AG08396 (cell line): ENCODE results near the gene PNPLA7.
A peak's percentile ranks its signal among the peaks of the same experiment; 100 is the strongest.
"Not testable (repeated sequence)": the region's sequence is repeated elsewhere in the genome, so short reads cannot be mapped to it uniquely, and the experiment has no call there.

Experiments
- DNase-seq: peaks from one replicate; pipeline ENCODE4 v3.0.0; 2012; ENCODE audit warnings: low spot score, mixed read lengths

Gene PNPLA7

GRCh38 chr9:137513801-137514570 lies 36.2 kb downstream of the PNPLA7 start:
- not testable (repeated sequence) for DNase-seq

- not testable (repeated sequence) for DNase-seq
Observed at GRCh38 chr9:137513136-137513535, 37.1 kb downstream of the PNPLA7 start.

GRCh38 chr9:137511758-137512463 lies 38.3 kb downstream of the PNPLA7 start:
- no peak for DNase-seq

GRCh38 chr9:137511126-137511525 lies 39.1 kb downstream of the PNPLA7 start:
- not testable (repeated sequence) for DNase-seq

- no peak for DNase-seq
Observed at GRCh38 chr9:137509198-137509597, 41.0 kb downstream of the PNPLA7 start.

- no peak for DNase-seq
Observed at GRCh38 chr9:137506702-137507171, 43.5 kb downstream of the PNPLA7 start.

- no peak for DNase-seq
Observed at GRCh38 chr9:137506274-137506673, 43.9 kb downstream of the PNPLA7 start.

- no peak for DNase-seq
Observed at GRCh38 chr9:137505421-137506140, 44.6 kb downstream of the PNPLA7 start.

GRCh38 chr9:137504432-137504777 lies 45.8 kb downstream of the PNPLA7 start:
- DNase-seq = no peak

GRCh38 chr9:137502008-137502911 lies 47.9 kb downstream of the PNPLA7 start:
- DNase-seq = peak; percentile 70

- DNase-seq = no peak
Observed at GRCh38 chr9:137501457-137501856, 48.7 kb downstream of the PNPLA7 start.

GRCh38 chr9:137500666-137501397 lies 49.4 kb downstream of the PNPLA7 start:
- no peak for DNase-seq

- DNase-seq = no peak
Observed at GRCh38 chr9:137499858-137500661, 50.1 kb downstream of the PNPLA7 start.

- DNase-seq = no peak
Observed at GRCh38 chr9:137499416-137499815, 50.8 kb downstream of the PNPLA7 start.

GRCh38 chr9:137498720-137499150 lies 51.5 kb downstream of the PNPLA7 start:
- DNase-seq = no peak

- DNase-seq = no peak
Observed at GRCh38 chr9:137497921-137498719, 52.1 kb downstream of the PNPLA7 start.

- DNase-seq = no peak
Observed at GRCh38 chr9:137496601-137497375, 53.4 kb downstream of the PNPLA7 start.

- no peak for DNase-seq
Observed at GRCh38 chr9:137494550-137495351, 55.5 kb downstream of the PNPLA7 start.
